NCI-H2227 (cell line): ENCODE data around the gene KIAA1210.
A peak's percentile ranks its signal among the peaks of the same experiment; 100 is the strongest.

ENCODE experiments used
- DNase-seq: peaks from one replicate; lab custom pipeline; 2025; ENCODE audit not compliant: unreplicated experiment; lab: John Stamatoyannopoulos, UW

The KIAA1210 gene

DNA sequence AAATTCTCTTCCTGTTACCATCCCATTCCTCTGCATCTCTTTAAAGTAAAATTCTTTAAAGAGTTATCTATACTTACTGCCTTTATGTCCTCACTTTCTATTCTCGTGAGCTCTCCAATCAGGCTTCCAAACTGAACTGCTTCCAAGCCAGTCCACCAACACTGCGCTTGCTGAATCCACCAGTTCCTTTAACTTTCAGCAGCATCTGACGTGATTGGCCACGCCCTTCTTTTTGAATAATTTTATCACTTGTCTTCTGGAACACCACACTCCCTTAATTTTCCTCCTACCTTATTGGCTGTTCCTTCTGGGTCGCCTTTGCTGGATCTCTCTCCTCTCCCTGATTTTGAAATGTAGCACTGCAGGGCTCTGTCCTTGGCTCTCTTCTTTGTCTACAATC is at the start of gene KIAA1210:
KIAA1210 (minus strand) TSS at position 163 of the 400 bp plus-strand sequence. CDS start 4,170 bp downstream, outside the sequence.
- DNase-seq: no peak

DNA sequence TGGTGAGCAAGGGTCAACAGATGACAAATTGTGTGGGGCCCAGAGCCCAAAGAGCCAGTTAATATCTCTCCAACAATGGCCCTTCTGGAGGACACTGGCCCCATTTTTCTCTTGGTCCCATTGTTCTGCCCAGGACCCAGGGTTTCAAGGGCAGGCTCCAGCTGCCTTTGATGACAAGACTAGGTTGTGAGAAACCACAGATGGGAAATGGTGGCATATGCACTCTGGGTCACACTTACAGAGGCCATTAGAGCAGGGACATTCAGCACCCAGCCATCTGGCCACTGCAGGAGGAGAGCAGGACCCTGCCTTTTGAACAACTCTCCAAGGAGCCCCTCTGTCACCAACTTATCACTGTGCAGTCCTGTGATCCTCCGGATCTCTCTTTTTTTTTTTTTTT is 49.7 kb upstream of the KIAA1210 start:
- no peak for DNase-seq

DNA sequence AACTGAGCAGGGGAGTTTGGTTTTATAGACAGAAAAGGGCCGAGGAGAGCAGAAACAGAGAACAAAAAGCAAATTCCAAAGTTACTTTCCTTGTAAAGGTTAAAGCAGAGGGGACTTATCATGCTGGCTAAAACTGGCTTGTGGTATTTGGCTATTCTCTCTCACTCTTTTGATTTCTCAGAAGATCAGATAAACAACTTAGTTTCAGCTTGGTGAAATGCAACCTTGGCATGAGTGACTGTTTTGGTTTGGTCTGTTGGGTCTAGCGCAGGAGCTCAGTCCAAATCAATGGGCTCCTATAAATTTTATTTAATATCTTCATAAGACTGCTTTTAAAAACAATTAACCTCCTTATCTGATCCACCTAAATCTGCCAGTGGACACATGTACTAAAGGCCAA is 47.3 kb upstream of the KIAA1210 start:
- no peak for DNase-seq

DNA sequence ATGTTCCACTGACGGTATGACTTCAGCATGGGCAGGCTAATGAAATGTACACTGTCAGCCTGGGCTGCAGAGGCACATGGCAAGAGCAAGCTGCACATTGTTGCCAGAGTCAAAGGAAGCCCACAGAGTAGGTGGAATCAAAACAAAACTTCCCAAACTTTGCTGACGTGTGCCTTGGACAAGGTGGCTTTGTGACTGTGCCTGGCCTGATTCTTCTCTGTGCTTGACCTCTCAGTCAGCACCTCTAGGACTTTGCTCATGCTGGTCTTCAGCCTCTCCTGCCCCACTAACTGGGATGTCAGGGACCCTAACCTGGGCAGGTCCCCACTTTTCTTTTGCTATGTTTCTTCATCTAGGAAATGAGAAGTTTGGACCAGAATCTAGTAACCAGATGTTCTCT is 40.5 kb upstream of the KIAA1210 start:
- DNase-seq: no peak

DNA sequence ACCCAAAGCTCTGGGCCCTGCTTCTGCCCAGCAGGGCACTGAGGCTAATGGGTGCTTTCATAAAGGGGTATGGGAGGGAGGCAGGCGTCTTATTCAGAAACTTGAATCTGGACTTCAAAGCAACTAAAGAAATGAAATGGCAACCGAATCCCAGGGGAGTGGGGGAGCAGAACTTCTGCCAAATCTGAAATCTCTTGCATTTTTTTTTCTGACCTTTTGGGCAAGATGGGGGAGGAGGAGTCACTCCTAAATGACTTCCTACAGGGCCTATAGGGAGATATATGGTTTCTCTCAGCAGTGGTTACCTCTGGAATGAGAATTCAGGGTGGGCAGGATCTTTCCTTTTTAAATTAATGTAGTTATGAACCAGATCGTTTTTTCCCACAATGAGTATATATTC is 30.6 kb upstream of the KIAA1210 start:
- DNase-seq: no peak

DNA sequence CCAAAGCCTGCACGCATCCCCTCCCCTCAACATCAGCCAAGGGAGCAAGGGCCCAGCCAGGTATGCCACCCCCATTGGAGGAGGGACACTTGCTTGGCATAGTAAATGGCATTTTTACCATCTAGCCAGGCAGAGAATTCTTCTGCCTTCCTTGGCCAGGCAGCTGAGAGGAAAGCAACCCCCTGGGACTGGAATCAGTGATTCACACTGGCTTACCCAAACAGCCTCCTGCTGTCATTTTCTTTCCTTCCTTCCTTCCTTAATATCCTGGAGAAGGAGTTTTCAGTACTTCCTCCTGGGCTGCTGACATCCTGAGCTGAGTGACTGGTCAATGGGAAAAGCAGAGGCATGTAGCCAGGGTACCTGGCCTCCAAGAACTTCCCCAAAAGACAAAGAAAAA is 28.6 kb upstream of the KIAA1210 start:
- DNase-seq: no peak

DNA sequence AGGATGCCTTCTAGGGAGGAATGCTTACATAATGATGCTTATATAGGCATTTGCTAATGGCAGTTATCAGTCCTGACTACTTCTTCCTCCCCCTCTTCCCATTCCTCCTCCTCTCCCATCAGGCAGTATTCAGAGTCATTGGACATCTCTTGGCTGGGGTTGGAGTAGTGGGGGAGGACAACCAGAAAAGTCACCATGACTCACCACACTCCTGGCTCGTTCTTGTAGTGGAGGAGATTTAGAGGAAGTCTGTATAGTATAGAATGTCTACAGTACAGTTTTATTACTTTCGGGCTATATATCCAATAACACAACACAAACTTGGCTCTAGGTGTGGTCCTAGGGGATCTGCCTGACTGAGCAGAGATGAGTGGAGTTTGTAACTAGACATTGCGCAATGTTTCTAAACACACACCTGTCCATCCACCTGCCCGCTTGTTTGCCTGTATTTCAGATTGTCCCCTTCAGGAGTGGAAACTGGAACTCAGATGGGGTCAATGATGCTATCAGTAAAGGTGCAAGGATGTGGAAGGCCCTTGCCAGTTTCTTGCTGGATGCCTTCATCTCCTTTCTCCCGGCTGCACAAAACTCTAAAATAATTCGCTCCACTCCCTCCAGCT is 27.9 kb upstream of the KIAA1210 start:
- DNase-seq: no peak

DNA sequence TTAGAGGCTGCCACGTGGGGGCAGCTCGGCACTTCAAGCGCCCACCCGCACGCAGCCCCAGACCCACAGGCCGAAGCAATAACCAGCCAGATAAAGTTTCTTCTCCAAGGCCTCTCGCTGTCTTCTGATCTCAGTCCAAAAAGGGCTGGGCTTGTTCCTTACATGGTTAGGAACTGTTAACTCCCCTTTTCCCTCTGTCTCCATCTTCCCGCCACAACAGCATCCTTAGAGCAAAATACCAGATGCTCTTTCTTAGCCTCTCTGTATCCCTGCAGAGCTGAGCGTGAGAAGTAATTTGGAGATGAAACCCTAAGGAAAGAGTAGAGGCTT is 23.4 kb upstream of the KIAA1210 start:
- DNase-seq: no peak

DNA sequence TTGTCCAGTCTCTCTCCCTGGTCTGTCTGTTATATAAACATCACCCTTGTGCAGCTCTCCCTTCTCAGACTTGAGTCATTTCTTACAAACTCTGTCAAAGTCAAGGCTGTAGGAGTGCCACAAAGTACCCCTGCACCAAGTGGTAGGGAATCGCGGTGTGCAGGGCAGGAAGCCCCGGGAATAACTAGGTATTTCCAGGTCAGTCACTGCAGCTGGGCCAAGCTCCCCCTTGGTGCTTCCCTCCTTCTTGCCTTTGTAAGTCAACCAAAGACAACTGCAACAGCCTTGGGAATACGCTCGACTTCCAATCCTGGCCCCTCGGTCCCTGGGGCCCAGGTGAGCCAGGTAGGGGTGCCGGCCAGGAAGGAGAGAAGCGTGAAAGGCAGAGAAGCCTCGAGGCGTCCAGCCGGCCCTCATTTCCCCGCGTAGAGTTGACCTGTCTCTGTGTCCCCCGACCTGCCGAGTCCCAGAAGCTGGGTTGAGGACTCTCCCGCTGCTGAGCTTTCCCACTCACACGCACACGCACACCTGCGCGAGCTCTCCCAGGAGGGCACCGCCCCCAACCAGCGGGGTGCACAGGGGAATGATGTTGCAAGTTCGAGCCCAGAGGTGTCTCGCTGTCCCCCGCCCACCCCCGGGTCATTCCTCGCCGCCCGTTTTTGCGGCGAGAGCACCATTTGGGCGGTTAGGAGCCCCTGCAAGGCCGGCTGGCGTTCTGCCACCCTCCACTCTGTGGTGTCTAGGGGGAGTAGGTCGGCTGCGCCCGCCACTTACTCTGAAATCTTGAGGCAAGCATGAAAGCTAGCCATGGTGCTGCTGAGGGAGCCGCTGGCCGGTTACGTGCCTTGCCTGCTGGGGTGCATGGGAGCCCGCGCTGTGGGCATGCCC is 22.8 kb upstream of the KIAA1210 start:
- DNase-seq: no peak

DNA sequence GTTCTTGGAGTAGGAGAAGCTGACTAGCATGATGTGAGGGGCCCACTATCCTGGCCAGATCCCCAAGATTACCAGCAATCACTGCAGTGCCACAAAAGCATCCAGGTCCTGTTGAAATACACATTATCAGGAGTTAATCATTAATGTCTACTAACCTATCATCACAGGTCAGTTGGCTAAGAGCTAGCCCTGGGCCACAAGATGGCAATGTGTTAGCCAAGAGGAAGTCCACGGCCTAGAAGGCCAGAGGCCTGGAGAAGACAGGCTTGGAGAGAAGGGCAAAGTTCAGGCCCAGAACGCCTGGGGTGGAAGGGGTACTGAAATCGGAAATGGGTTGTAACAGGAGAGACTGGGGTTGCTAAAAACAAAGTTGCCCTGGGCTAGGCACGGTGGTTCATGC is 19.9 kb upstream of the KIAA1210 start:
- DNase-seq: no peak

DNA sequence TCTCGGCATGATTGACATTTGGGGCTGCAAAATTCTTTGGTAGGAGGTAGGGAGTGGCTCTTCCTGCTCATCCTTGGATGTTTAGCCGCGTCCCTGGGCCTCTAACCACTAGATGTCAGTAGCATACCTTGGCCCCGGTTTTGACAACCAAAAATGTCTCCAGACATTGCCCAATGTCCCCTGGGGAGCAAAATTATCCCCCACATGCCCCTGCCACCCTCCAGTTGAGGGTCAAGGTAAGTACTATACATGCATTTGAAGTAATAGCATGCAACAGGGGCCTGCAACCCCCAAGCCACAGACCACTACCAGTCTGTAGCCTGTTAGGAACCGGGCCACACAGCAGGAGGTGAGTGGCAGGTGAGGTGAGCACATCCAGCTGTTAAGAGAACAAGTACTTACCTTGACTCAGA is 17.6 kb upstream of the KIAA1210 start:
- peak; percentile 17 for DNase-seq

DNA sequence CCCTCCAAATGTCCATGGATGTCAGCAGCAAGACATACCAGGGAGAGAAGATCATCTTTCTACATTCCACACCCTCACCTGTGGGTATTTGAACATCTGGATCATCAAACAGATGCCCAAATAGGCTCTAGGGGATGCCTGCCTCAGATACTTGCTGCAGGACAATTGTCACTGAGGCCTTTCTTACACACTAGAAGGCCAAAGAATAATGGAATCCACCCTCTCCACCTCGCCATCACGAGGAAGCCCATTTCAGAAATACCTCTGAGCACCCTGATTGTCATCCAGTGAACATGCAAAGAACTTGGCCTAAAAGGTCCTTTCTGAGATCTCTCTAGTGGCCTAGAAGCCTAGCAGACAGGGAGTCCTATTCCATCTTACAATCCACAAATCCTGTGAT is 6.9 kb upstream of the KIAA1210 start:
- DNase-seq: no peak

DNA sequence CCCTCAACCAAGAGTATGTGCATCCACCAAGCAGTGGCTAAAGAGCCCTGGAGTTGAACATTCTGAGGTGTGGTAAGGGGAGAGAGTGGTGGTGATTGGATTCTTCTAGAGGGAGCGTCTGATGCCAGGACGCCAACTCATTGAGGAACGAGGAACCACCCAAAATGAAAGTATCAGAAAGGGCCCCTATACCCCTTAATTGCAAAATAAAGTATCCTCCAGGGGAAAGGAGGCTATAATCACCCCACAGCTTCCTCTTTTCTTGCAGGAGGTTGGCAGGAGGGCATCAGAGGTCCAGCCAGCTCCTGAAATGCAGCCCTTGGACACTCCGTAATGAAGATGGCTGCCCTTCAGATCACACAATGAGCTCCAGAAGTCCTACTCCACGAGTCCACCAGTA is 5.3 kb upstream of the KIAA1210 start:
- DNase-seq: no peak

DNA sequence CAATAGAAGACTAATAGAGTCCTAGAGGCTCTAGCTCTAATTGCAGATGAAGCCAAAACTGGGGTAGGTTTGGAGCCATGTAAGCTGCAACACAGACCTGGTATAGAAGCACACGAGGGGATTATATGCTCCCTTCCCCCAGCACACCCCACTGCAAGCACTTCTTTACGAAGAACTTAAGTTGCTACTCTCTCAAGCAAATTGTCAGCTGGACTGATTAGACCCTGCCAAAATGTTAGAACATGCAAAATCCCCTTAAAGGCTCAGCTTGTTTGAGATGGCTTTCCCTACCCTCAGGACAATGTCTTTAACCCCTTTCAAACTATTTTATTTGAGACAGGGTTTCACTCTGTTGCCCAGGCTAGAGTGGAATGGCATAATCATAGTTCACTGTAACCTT is 4.7 kb upstream of the KIAA1210 start:
- no peak for DNase-seq

DNA sequence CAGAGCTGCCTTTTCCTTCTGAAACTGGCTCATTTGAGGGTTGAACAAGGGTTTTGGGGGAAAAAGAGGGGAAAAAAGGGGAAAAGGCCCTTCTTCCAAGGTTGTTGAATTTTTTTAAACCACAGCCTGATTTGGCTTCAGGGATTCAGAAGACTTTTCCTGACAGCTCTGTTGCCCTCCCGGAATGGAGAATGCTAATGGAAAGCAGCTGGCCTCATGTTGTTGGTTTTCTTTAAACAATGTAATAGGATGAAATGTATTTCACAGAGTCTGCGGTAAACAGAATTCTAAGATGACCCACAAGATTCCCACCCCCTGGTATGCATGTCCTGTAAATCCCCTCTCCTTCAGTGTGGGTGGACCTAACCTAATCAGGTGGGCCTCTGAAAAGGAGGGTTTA is 3.3 kb upstream of the KIAA1210 start:
- no peak for DNase-seq

DNA sequence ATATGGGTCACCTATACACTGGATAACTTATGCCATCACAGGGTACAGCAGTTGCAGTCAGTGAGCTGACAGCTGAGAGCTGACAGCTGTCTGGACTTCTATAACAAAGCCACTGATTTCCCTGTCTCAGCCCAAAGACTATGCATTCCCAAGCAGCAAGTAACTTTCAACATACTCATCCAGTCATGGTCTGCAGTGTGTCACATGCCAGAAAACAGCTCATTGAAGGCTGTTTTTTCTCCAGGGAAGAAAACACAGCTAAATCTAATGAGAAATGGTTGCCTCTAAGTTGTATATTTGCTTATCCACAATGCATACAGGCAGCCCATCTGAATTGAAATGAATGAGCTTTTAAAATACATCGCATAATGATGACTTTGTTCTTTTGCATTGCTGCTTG is 6.3 kb downstream of the KIAA1210 start:
- no peak for DNase-seq

DNA sequence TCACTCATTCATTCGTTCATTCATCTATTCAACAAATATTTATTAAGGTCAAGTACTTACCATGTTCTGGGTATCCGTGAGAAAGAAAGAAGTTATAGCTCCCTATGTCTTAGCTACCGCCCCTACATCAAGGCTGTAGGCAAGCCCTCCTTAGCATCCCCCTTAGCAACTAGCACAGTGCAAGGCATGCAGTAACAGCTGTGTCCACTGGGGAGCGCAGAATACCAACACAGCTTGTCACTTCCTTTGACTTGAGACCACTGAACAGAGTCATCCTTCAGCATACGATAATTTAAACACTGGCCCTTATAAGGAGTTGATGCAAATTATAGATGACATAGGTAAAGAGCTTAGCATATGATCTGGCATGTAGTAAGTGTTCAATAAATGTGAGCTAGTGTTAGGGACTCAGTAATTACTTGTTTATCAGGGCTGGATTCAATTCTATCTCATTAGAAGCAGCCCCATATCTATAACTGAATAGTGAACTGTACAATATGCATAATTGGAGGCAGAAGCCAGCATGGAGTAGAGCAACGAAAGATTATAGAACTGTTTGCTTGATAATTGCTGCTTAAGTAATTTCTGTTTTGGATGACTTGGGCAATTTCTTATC is 8.7 kb downstream of the KIAA1210 start:
- DNase-seq: peak; percentile 69

DNA sequence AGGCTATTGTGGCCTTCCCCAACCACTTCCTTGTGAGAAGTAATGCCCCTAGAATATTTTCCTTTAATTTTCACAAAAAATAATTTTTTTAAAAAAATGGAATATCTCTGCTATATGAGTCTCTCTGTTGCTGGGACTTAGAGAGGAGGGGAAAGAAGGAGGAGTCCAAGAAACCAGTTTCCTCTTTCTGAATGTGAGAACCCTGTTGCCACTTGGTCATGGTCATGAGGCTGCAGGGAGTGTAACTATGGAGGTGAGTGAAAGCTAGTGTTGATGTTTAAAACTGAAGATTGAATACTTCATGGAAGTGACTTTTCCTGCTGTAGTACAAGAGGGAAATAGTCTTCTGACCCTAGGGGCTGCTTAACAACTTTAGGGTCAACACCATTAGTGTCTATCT is 20.4 kb downstream of the KIAA1210 start:
- no peak for DNase-seq

DNA sequence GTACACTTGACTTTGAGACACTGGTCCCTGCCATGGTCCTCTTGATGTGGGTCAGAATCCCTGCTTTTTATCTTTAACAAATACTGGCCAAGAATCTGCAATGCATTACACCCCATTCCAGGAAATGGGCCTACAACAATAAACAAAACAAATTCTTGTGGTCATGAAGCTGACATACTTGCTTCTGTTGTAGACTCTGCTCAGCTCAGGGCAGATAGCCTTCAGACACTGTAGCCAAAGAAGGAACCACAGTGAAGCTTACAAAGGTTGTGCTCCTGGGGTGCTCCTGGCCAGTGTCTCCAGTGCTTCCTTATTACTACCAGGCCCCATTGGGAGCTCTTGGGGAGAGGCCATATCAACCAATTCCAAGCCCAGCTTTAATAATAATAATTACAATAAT is 21.8 kb downstream of the KIAA1210 start:
- no peak for DNase-seq

DNA sequence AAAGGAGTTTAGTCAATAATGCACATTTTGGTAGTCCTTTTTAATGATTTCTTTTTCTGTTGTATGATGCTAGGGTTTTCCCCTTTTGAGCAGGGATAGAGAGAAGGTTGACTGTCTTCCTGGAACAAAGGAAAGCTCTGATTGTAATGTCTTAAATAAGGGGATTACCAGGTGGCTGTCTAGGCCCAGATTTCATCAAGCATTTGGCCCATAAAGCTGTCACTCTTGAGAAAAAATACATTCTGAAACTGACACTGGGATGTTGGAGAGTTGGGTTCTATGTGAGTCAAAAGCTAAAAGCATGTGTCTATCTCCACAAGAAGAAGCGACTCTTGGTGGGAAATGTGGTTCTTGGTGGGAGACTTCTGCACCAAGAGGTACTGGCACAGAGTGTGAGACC is 26.4 kb downstream of the KIAA1210 start:
- DNase-seq: no peak

DNA sequence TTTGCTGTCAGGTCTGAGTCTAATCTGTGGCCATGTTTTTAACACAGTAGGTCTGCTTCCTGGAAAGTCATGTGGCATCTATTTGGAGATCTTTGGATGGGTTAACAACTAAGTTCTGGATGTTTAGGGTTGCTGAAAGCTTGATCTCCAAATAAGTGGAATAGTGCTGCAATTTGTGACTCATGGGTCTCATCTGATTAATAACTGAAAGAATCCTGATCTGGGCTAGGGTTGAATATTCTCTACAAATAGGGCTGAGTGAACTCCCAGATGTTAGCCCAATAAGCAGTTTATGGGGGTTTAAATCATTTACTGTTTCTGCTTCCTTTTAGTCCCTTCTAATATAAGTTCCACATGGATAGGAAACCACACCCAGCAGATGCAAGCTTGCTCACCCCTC is 31.7 kb downstream of the KIAA1210 start:
- no peak for DNase-seq

DNA sequence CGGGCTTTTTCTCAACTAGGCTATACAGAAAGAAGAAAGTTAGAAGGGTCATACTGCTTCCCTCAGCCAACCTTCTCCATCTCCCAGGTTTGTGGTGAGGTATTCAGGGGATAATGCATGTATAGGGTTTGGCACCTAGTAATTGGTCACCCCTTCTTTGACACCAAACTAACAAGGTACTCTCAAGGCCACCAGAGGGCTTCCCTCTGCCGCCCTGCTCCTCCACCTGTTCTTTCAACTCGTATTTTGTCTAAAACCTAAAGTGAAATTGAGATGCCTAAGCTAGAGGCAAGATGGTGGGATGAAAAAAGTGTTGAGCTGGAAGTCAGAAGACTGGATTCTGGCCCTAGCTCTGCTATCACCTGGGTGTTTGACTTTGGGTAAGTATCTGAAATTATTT is 32.8 kb downstream of the KIAA1210 start:
- no peak for DNase-seq
